GM21786 (cell line): ENCODE data around the gene LIX1.

Experiments used
- ATAC-seq: cut with Tn5 transposase; IDR thresholded peaks from one replicate; pipeline ENCODE4 v1.9.1; 2021; ENCODE audit not compliant: unreplicated experiment

The LIX1 gene

DNA sequence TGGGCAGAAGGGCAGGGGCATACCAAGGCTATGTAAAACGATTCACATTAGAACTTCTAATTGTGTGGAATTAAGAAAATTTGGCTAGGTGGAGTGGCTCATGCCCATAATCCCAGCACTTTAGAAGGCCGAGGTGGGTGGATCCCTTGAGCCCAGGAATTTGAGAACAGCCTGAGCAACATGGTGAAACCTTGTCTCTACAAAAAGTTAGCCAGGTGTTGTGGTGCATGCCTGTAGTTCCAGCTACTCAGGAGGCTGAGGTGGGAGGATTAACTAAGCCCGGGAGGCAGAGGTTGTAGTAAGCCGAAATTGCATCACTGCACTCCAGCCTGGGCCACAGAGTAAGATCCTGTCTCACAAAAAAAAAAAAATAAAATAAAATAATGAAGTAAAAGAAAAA lies 65.2 kb downstream of the LIX1 start:
- no peak for ATAC-seq

DNA sequence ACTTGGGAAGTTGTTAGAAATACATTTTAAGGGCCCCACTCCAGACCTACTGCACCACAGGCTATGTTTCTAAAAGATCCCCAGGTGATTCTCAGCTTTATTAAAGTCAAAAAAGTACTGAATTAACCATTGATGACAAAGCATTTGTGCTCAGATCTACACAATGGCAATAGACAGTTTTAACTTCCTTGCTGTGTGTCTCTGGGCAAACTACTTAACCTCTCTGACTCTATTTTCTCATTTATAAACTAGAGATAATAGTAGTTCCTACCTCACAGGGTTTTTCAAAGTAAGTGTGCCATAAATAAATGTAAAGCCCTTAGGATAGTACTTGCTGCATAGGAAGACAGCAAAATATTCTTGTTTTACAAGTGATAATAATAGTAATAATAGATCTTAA lies 66.3 kb downstream of the LIX1 start:
- ATAC-seq: no peak

- ATAC-seq: no peak
Measured at GRCh38 chr5:97075649-97076048, 66.8 kb downstream of the LIX1 start.

DNA sequence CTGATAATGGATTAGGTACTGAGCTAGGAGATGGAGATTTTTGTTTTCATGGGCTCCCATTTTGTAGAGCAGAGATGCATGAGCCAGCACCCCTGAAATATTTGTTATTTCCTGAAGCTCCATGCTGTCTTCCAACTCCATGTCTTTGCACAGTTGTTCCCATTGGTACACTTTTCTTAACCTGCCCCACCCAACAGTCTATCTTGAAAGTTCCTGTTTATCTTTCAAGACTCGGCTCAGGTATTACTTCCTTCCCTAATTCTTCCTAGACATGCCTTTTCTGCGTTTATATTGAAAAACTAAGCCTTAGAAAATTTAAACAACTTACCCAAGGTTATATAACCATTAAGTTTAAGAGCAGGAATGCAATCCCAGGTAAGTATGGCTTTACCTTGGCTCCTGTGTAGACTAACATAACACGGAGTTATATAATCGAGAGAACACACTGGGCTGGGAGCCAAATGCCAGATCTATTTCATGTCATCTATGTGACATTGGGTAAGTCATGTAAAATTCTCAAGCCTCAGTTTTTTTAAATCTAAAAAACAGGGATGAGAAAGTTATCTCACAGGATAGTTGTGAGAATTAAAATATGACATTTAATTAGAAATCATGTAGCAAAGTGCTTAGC lies 67.4 kb downstream of the LIX1 start:
- no peak for ATAC-seq

GRCh38 chr5:97073420-97073819 lies 69.0 kb downstream of the LIX1 start:
- ATAC-seq: no peak

GRCh38 chr5:97072696-97073095 lies 69.7 kb downstream of the LIX1 start:
- ATAC-seq: no peak

DNA sequence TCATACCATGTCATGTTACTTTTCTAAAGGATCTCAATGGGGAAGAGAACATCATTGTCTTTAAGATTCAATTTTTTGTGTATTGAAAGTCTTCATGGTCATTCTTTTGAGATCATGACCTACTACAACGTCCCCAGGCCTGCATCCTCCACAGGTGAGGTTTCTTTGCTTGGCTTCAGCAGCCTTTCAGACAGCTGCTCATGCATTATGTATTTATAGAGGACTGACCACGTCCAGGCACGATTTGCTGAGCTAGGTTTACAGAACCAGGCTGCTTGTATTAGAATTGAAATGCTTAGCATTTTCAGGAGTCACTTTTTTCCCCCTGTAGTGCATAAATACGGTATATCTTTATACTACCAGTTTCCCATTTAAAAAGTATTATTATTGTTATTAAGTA lies 70.4 kb downstream of the LIX1 start:
- ATAC-seq: no peak

DNA sequence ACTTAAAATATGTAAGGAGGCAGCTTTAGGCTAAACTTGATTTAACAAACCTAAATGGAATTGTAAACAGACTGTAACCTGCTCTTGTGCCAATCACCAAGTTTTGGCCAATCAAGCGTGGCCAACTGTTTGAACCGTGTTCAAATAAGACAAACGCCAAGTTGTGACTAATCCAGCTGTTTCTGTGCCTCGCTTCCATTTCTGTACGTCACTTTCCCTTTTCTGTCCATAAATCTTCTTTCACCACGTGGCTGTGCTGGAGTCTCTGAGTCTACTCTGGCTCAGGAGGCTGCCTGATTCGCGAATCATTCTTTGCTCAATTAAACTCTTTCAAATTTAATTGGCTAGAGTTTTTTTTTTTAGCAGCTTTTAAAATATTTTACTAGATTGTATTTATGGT lies 71.3 kb downstream of the LIX1 start:
- ATAC-seq: no peak

- ATAC-seq: no peak
Measured at GRCh38 chr5:97070234-97070633, 72.2 kb downstream of the LIX1 start.

- ATAC-seq: no peak
Measured at GRCh38 chr5:97067296-97067850, 75.0 kb downstream of the LIX1 start.

- ATAC-seq: no peak
Measured at GRCh38 chr5:97065475-97065874, 76.9 kb downstream of the LIX1 start.

GRCh38 chr5:97063251-97063650 lies 79.2 kb downstream of the LIX1 start:
- no peak for ATAC-seq

DNA sequence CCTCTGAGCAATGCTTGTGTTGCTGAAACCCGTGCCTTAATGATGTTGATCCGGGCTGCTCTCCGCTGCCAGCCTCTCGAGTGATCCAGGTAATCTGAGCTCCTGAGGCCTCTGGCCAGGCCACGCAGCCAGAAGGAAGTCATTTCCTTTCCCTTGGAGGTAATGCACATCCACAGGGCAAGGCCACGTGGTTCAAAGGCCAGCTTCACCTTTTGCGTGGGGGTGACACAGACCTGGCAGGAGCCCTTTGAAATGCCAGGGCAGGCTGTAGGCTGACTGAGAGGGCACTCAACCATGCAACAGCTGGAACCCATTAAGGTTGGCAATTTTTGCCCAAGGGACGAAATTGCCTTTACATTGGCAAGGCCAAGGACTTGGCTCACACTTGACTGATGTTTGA lies 80.4 kb downstream of the LIX1 start:
- no peak for ATAC-seq

DNA sequence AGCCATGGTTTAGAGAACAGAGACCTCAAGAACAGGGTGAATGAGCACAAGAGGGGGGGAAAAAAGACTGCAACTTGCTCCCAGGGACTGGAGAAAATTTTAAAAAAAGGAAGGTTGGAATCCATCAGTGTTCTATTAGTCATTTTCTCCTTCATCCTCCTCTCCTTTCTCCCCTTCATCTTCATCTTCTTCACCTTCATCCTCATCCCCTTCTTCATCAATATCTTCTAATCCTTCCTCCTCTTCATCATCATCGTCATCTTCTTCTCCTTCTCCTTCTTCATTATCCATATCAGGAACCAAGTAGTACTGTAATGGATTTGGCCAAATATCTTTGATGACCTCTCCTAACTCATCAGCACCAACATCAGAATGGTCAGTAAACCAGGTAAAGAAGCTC lies 86.1 kb downstream of the LIX1 start:
- ATAC-seq: no peak

- no peak for ATAC-seq
Measured at GRCh38 chr5:97049175-97049574, 93.2 kb downstream of the LIX1 start.

- no peak for ATAC-seq
Measured at GRCh38 chr5:97047076-97047475, 95.3 kb downstream of the LIX1 start.

GRCh38 chr5:97046270-97046982 lies 96.0 kb downstream of the LIX1 start:
- ATAC-seq: no peak

DNA sequence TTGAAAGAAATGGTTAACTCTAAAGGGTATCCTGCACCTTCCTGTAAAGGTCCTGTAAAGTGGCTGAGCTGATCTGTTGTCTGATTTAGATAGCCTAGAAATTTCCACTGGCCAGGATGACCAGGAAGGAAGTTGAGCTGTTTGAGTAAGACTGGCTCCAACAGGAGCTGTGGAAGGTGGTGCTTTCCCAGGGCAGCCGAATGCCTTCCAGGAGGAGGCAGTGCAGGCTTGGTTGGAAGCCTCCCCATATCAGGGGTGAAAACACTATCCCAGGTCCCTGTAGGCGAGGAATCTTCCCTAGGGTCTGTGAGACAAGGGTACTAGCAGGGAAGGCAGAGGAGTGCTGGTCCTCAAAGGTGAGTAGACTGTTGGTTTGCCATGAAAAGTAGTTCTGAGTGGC lies 98.4 kb downstream of the LIX1 start:
- ATAC-seq: no peak

DNA sequence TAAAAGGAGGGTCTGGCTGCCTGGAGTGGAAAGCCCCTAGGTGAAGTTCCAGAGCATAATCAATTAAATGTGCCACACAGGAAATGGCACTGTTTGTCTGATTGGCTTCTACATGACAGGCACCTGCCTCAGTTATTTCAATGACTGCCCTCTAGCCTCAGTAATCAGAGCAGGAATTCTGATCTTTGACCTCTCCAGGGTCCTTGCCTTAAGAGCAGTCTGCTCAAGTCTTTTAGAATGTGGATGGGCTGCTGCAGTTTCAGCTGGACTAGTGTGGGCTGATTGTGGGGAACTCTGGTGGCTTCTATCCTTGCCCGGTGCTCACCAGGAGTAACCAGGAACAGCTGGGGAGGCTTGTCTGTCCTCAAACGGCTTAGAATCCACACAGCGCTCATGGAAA lies 98.9 kb downstream of the LIX1 start:
- no peak for ATAC-seq

GRCh38 chr5:97042996-97043395 lies 99.4 kb downstream of the LIX1 start:
- ATAC-seq: no peak
